ENCODE data around the gene STAC2. TPM values are rescaled to one million over a fixed set of nuclear protein-coding genes. Genes with fewer than 3 reads are reported as not detected.

The STAC2 gene
- total and polyA plus RNA-seq, 9 of the 15 experiments (the other 6 are each of a cell fraction or from before 2014, with no cell fraction given), result not detected

GRCh38 chr17:39213852-39214251 lies 11.9 kb downstream of the STAC2 start:
- H2AFZ ChIP-seq (ENCODE audit: low read depth, low read length), result no peak overlapping the region
- intact Hi-C loops (cut with micrococcal nuclease), result no loop called here
- ATAC-seq (peak; percentile 20), DNase-seq (ENCODE audit: extremely low read depth in 1 of 4, low spot score in 3 of 4) (no peak), FAIRE-seq (no peak)
- no peak overlapping the region for H3K4me2 ChIP-seq (ENCODE audit: insufficient read depth, low read length)
- CTCF ChIA-PET (ENCODE audit: low intra/inter-chr PET ratio), result no interaction called here
- H3K4me1 ChIP-seq (replicated peaks in 1 of 2; ENCODE audit: control insufficient read depth in 2 of 2, insufficient read depth in 2 of 2, low read length in 2 of 2), result peaks cover 0 to 26% of the 10 kb centered on the region in 2 experiments; a peak in 3 of 5 replicates
- BruUV-seq (replicated peaks), result no TSS peak
- H3K9ac ChIP-seq (ENCODE audit: insufficient read depth in 1 of 2, low read depth in 2 of 2, low read length in 2 of 2), result 0 out of 4 replicates have a peak overlapping the region, but pooled peaks of 1 of the 2 experiments have one; percentile 17
- TF ChIP-seq SRSF3 (IDR thresholded peaks at IDR 0.05; ENCODE audit: insufficient read depth, low read length) (no peak), ZNF12 (CRISPR knock-in tag; IDR thresholded peaks at IDR 0.05) (no peak)
- H3K27me3 ChIP-seq (ENCODE audit: control insufficient read depth in 2 of 2, insufficient read depth in 2 of 2, low read length in 2 of 2), result peaks cover 4 to 58% of the 10 kb centered on the region in 2 experiments; a peak in 3 of 5 replicates
- H3K27ac ChIP-seq (ENCODE audit: extremely low read depth, low read depth, low read length), result no peak overlapping the region
- H3K9me3 ChIP-seq (replicated peaks; ENCODE audit: control insufficient read depth, insufficient read depth, low read depth, low read length), result no peaks in the 10 kb centered on the region
- 28% methylated on average over 9 of the region's 9 CpGs for WGBS (ENCODE audit: insufficient coverage, low coverage, missing lambda C conversion rate)
- in situ Hi-C loops (cut with MboI), result no loop called here
- no peak overlapping the region for H3K4me3 ChIP-seq
- no peaks in the 10 kb centered on the region for H3K36me3 ChIP-seq (ENCODE audit: control insufficient read depth, insufficient read depth, low read length)
- no peaks in the 10 kb centered on the region for H3K79me2 ChIP-seq (ENCODE audit: control insufficient read depth, insufficient read depth, low read length)
- peaks cover 4% of the 10 kb centered on the region for H3K9me1 ChIP-seq (ENCODE audit: control insufficient read depth, insufficient read depth, low read length)
- POLR2A ChIA-PET, result no interaction called here
- no peaks in the 10 kb centered on the region for H4K20me1 ChIP-seq (replicated peaks; ENCODE audit: control insufficient read depth, insufficient read depth, low read length)

- intact Hi-C loops (cut with micrococcal nuclease) (no loop called here), in situ Hi-C loops (cut with MboI) (no loop called here)
- no peak for FAIRE-seq
- H3K79me2 ChIP-seq (ENCODE audit: control insufficient read depth, insufficient read depth, low read length), result no peaks in the 10 kb centered on the region
- H3K9ac ChIP-seq (ENCODE audit: insufficient read depth in 1 of 2, low read depth in 2 of 2, low read length in 2 of 2), result no peak overlapping the region
- no peaks in the 10 kb centered on the region for H3K36me3 ChIP-seq (ENCODE audit: control insufficient read depth, insufficient read depth, low read length)
- CTCF ChIA-PET (ENCODE audit: low intra/inter-chr PET ratio), result no interaction called here
- no peak for DNase-seq (ENCODE audit: extremely low read depth in 1 of 4, low spot score in 3 of 4)
- no peaks in the 10 kb centered on the region for H4K20me1 ChIP-seq (replicated peaks; ENCODE audit: control insufficient read depth, insufficient read depth, low read length)
- H3K9me3 ChIP-seq (replicated peaks; ENCODE audit: control insufficient read depth, insufficient read depth, low read depth, low read length), result no peaks in the 10 kb centered on the region
- H3K9me1 ChIP-seq (ENCODE audit: control insufficient read depth, insufficient read depth, low read length), result peaks cover 4% of the 10 kb centered on the region
- H3K27me3 ChIP-seq (ENCODE audit: control insufficient read depth in 2 of 2, insufficient read depth in 2 of 2, low read length in 2 of 2), result peaks cover under 1 to 55% of the 10 kb centered on the region in 2 experiments; a peak in 3 of 5 replicates
- H3K4me1 ChIP-seq (replicated peaks in 1 of 2; ENCODE audit: control insufficient read depth in 2 of 2, insufficient read depth in 2 of 2, low read length in 2 of 2), result peaks cover 0 to 32% of the 10 kb centered on the region in 2 experiments; a peak in 3 of 5 replicates
- H3K4me2 ChIP-seq (ENCODE audit: insufficient read depth, low read length), result no peak overlapping the region
- ATAC-seq, result no peak
- H3K4me3 ChIP-seq, result no peak overlapping the region
- POLR2A ChIA-PET, result interaction anchor here (0.6 to 1.2 kb wide), 4 partner anchors 9 to 210 kb away, joined by 3 to 6 read pairs (median 4); partner anchors contain the start of gene RPL19
- BruUV-seq (replicated peaks), result no TSS peak
- H2AFZ ChIP-seq (ENCODE audit: low read depth, low read length), result no peak overlapping the region
- 17% methylated on average over 16 of the region's 16 CpGs for WGBS (ENCODE audit: insufficient coverage, low coverage, missing lambda C conversion rate)
- no peak overlapping the region for H3K27ac ChIP-seq (ENCODE audit: extremely low read depth, low read depth, low read length)
- TF ChIP-seq, protein P1, sequence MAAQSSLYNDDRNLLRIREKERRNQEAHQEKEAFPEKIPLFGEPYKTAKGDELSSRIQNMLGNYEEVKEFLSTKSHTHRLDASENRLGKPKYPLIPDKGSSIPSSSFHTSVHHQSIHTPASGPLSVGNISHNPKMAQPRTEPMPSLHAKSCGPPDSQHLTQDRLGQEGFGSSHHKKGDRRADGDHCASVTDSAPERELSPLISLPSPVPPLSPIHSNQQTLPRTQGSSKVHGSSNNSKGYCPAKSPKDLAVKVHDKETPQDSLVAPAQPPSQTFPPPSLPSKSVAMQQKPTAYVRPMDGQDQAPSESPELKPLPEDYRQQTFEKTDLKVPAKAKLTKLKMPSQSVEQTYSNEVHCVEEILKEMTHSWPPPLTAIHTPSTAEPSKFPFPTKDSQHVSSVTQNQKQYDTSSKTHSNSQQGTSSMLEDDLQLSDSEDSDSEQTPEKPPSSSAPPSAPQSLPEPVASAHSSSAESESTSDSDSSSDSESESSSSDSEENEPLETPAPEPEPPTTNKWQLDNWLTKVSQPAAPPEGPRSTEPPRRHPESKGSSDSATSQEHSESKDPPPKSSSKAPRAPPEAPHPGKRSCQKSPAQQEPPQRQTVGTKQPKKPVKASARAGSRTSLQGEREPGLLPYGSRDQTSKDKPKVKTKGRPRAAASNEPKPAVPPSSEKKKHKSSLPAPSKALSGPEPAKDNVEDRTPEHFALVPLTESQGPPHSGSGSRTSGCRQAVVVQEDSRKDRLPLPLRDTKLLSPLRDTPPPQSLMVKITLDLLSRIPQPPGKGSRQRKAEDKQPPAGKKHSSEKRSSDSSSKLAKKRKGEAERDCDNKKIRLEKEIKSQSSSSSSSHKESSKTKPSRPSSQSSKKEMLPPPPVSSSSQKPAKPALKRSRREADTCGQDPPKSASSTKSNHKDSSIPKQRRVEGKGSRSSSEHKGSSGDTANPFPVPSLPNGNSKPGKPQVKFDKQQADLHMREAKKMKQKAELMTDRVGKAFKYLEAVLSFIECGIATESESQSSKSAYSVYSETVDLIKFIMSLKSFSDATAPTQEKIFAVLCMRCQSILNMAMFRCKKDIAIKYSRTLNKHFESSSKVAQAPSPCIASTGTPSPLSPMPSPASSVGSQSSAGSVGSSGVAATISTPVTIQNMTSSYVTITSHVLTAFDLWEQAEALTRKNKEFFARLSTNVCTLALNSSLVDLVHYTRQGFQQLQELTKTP (IDR thresholded peaks at IDR 0.05; ENCODE audit: low read depth in 1 of 2, partially characterized antibody in 2 of 2), result no peak
- TF ChIP-seq, protein P2, sequence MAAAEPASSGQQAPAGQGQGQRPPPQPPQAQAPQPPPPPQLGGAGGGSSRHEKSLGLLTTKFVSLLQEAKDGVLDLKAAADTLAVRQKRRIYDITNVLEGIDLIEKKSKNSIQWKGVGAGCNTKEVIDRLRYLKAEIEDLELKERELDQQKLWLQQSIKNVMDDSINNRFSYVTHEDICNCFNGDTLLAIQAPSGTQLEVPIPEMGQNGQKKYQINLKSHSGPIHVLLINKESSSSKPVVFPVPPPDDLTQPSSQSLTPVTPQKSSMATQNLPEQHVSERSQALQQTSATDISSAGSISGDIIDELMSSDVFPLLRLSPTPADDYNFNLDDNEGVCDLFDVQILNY (CRISPR knock-in tag; IDR thresholded peaks at IDR 0.05), result no peak
- TF ChIP-seq MCM2 (IDR thresholded peaks at IDR 0.05; ENCODE audit: low read depth) (no peak), SLC30A9 (CRISPR knock-in tag; IDR thresholded peaks at IDR 0.05) (no peak), ZNF398 (CRISPR knock-in tag; IDR thresholded peaks at IDR 0.05) (no peak), LARP7 (IDR thresholded peaks at IDR 0.05) (no peak)
Measured at GRCh38 chr17:39212841-39213480, 12.8 kb downstream of the STAC2 start.

Data from K562 (cell line).